ENCODE measurements around the gene ASTN2. TPM values are rescaled to one million over a fixed set of nuclear protein-coding genes. Genes with fewer than 3 reads are reported as not detected.

The ASTN2 gene
- total and polyA plus RNA-seq, 2 donors (not counting 3 experiments of a cell fraction or from before 2014, with no cell fraction given) = 1.0 to 1.9 TPM

- Histone ChIP-seq H3K4me1 (ENCODE audit: control insufficient read depth, extremely low read depth, insufficient read depth, low read length) (no peaks in the 10 kb centered on the region), H3K9me3 (replicated peaks; ENCODE audit: control insufficient read depth, insufficient read depth, low read length) (no peaks in the 10 kb centered on the region), H3K79me2 (ENCODE audit: control insufficient read depth, insufficient read depth, low read length) (no peaks in the 10 kb centered on the region), H3K36me3 (ENCODE audit: control insufficient read depth in 2 of 2, extremely low read depth in 1 of 2, insufficient read depth in 2 of 2, low read length in 2 of 2) (no peaks in the 10 kb centered on the region), H3K4me3 (replicated peaks in 1 of 3; ENCODE audit: insufficient read depth in 1 of 3, low read depth in 1 of 3, low read length in 3 of 3) (no peak overlapping the region), H3K9ac (replicated peaks; ENCODE audit: extremely low read depth, insufficient read depth, low read length) (no peak overlapping the region), H4K20me1 (replicated peaks; ENCODE audit: control insufficient read depth, extremely low read depth, insufficient read depth, low read length) (no peaks in the 10 kb centered on the region), H3K9me1 (replicated peaks; ENCODE audit: control insufficient read depth, extremely low read depth, insufficient read depth, low read length) (no peaks in the 10 kb centered on the region), H3K4me2 (ENCODE audit: insufficient read depth, low read length) (no peak overlapping the region), H3K27ac (ENCODE audit: insufficient read depth, low read depth, low read length) (no peak overlapping the region), H2AFZ (ENCODE audit: low read depth, low read length) (no peak overlapping the region), H3K27me3 (ENCODE audit: control insufficient read depth in 2 of 2, insufficient read depth in 2 of 2, low read length in 2 of 2) (no peaks in the 10 kb centered on the region)
- POLR2A ChIA-PET = no interaction called here
- TF ChIP-seq MYC (IDR thresholded peaks at IDR 0.05; ENCODE audit: low read depth, low read length) (no peak), JUN (IDR thresholded peaks at IDR 0.05; ENCODE audit: borderline replicate concordance, insufficient read depth, insufficient read length, low read depth) (no peak), GATA2 (IDR thresholded peaks at IDR 0.05; ENCODE audit: insufficient read depth, insufficient read length, low read depth, low read length) (no peak), POLR2A (IDR thresholded peaks at IDR 0.05; ENCODE audit: low read depth, low read length) (no peak), FOS (IDR thresholded peaks at IDR 0.05; ENCODE audit: borderline replicate concordance, insufficient read depth, low read length) (no peak), EZH2 (IDR thresholded peaks at IDR 0.05; ENCODE audit: borderline replicate concordance, low read depth, low read length, severe bottlenecking) (no peak), POLR2AphosphoS5 (IDR thresholded peaks at IDR 0.05; ENCODE audit: insufficient read depth, low read depth, low read length) (no peak), CTCF (IDR thresholded peaks at IDR 0.05; ENCODE audit: extremely low read depth in 1 of 2, insufficient read depth in 1 of 2, low read depth in 1 of 2, low read length in 2 of 2) (no peak)
- TF ChIP-seq, protein P1, sequence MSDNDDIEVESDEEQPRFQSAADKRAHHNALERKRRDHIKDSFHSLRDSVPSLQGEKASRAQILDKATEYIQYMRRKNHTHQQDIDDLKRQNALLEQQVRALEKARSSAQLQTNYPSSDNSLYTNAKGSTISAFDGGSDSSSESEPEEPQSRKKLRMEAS (IDR thresholded peaks at IDR 0.05; ENCODE audit: insufficient read depth, insufficient read length) = no peak
- CTCF ChIA-PET = no interaction called here
- no TSS peak for BruUV-seq (replicated peaks)
- FAIRE-seq (no peak), DNase-seq (ENCODE audit: low read depth, low spot score) (no peak)
- dilution Hi-C loops (cut with MboI; ENCODE audit: extremely low pct_ligation_motif_present, low sequenced_read_pairs) (no loop called here), intact Hi-C loops (cut with micrococcal nuclease) (no loop called here)
These were observed 963.2 kb downstream of the ASTN2 start for GRCh38 chr9:116451500-116452115.

All from endothelial cell of umbilical vein (primary cell).